ENCODE data around the gene ADPRM. TPM values are rescaled to one million over a fixed set of nuclear protein-coding genes. Genes with fewer than 3 reads are reported as not detected.
A peak's percentile ranks its signal among the peaks of the same experiment; 100 is the strongest.
"Not testable (repeated sequence)": the region's sequence is repeated elsewhere in the genome, so short reads cannot be mapped to it uniquely, and the experiment has no call there.

Gene ADPRM
- total RNA-seq, 2 donors from 2014 or later, result 6.8 to 8.9 TPM

- Histone ChIP-seq H3K27ac (ENCODE audit: low read depth, low read length) (no peak overlapping the region), H3K4me1 (ENCODE audit: control insufficient read depth, insufficient read depth, low read length) (no peaks in the 10 kb centered on the region), H3K27me3 (ENCODE audit: control insufficient read depth, insufficient read depth, low read length, poor library complexity, severe bottlenecking) (no peaks in the 10 kb centered on the region), H3K9me3 (ENCODE audit: control insufficient read depth, low read length) (no peaks in the 10 kb centered on the region), H3K36me3 (ENCODE audit: control insufficient read depth, insufficient read depth, low read length) (peaks cover 90% of the 10 kb centered on the region), H3K4me3 (ENCODE audit: low read length) (no peak overlapping the region), H3K9ac (ENCODE audit: extremely low read depth, low read length, poor library complexity, severe bottlenecking) (no peak overlapping the region)
- no peak for TF ChIP-seq CTCF (conservative IDR thresholded peaks at IDR 0.05)
- no peak for DNase-seq
- H3K9me3 Mint-ChIP-seq, result no peaks in the 10 kb centered on the region
- no peaks in the 10 kb centered on the region for H3K4me1 Mint-ChIP-seq
- H3K27me3 Mint-ChIP-seq (ENCODE audit: insufficient read depth), result no peaks in the 10 kb centered on the region
- H3K36me3 Mint-ChIP-seq (ENCODE audit: low read depth), result peaks cover 75% of the 10 kb centered on the region
- no peak overlapping the region for H3K4me3 Mint-ChIP-seq
- H3K27ac Mint-ChIP-seq, result no peak overlapping the region
- WGBS, 2 experiments (ENCODE audit: insufficient coverage in 1 of 2, insufficient read length in 1 of 2), result 91% methylated on average over 2 of the region's 2 CpGs; no CpG with 5 or more reads in 1 of the 2 experiments
Measured at GRCh38 chr17:10687499-10687898, 9.9 kb upstream of the ADPRM start.

GRCh38 chr17:10695875-10696407 is 1.5 kb upstream of the ADPRM start:
- not testable (repeated sequence) for H3K9ac ChIP-seq (ENCODE audit: extremely low read depth, low read length, poor library complexity, severe bottlenecking); H3K27ac ChIP-seq (ENCODE audit: low read depth, low read length); H3K27me3 Mint-ChIP-seq (ENCODE audit: insufficient read depth); H3K27ac Mint-ChIP-seq; H3K9me3 Mint-ChIP-seq; H3K27me3 ChIP-seq (ENCODE audit: control insufficient read depth, insufficient read depth, low read length, poor library complexity, severe bottlenecking); DNase-seq; H3K9me3 ChIP-seq (ENCODE audit: control insufficient read depth, low read length); H3K4me1 ChIP-seq (ENCODE audit: control insufficient read depth, insufficient read depth, low read length)
- Mint-ChIP-seq H3K36me3 (ENCODE audit: low read depth) (peaks cover 39% of the 10 kb centered on the region), H3K4me1 (peaks cover 17% of the 10 kb centered on the region), H3K4me3 (peak overlapping the region; percentile 83)
- 87 to 88% methylated on average over 9 to 17 of the region's 17 CpGs for WGBS, 2 experiments (ENCODE audit: insufficient coverage in 1 of 2, insufficient read length in 1 of 2)
- Histone ChIP-seq H3K4me3 (ENCODE audit: low read length) (peak overlapping the region; percentile 98), H3K36me3 (ENCODE audit: control insufficient read depth, insufficient read depth, low read length) (peaks cover 46% of the 10 kb centered on the region)

GRCh38 chr17:10698096-10698818 is 863 bp downstream of the ADPRM start:
- Mint-ChIP-seq H3K4me3 (peak overlapping the region; percentile 83), H3K27ac (peak overlapping the region; percentile 89), H3K36me3 (ENCODE audit: low read depth) (peaks cover 24% of the 10 kb centered on the region), H3K4me1 (peaks cover 17% of the 10 kb centered on the region), H3K27me3 (ENCODE audit: insufficient read depth) (no peaks in the 10 kb centered on the region), H3K9me3 (no peaks in the 10 kb centered on the region)
- peak overlapping the region; percentile 68 for H3K9ac ChIP-seq (ENCODE audit: extremely low read depth, low read length, poor library complexity, severe bottlenecking)
- H3K4me1 ChIP-seq (ENCODE audit: control insufficient read depth, insufficient read depth, low read length), result peaks cover 9% of the 10 kb centered on the region
- no peak for DNase-seq
- WGBS, 2 experiments (ENCODE audit: insufficient coverage in 1 of 2, insufficient read length in 1 of 2), result 33 to 58% methylated on average over 8 to 15 of the region's 18 CpGs
- H3K4me3 ChIP-seq (ENCODE audit: low read length), result peak overlapping the region; percentile 98
- H3K27me3 ChIP-seq (ENCODE audit: control insufficient read depth, insufficient read depth, low read length, poor library complexity, severe bottlenecking), result no peaks in the 10 kb centered on the region
- H3K9me3 ChIP-seq (ENCODE audit: control insufficient read depth, low read length), result no peaks in the 10 kb centered on the region
- peaks cover 23% of the 10 kb centered on the region for H3K36me3 ChIP-seq (ENCODE audit: control insufficient read depth, insufficient read depth, low read length)
- TF ChIP-seq CTCF (conservative IDR thresholded peaks at IDR 0.05), result no peak
- H3K27ac ChIP-seq (ENCODE audit: low read depth, low read length), result peak overlapping the region; percentile 72

All from endodermal cell (in vitro differentiated cells).